ENCODE data around the gene OR2M5. TPM values are rescaled to one million over a fixed set of nuclear protein-coding genes. Genes with fewer than 3 reads are reported as not detected.

The OR2M5 gene
- total RNA-seq, 1 donor from 2014 or later = not detected

- ATAC-seq = no peak
- intact Hi-C loops (cut with DNase I) = no loop called here
- no peak for DNase-seq
- no peaks in the 10 kb centered on the region for H3K36me3 ChIP-seq
- H3K27me3 ChIP-seq = no peaks in the 10 kb centered on the region
- H3K9me3 ChIP-seq = no peaks in the 10 kb centered on the region
- no peak overlapping the region for H3K4me3 ChIP-seq
- TF ChIP-seq, protein P1, sequence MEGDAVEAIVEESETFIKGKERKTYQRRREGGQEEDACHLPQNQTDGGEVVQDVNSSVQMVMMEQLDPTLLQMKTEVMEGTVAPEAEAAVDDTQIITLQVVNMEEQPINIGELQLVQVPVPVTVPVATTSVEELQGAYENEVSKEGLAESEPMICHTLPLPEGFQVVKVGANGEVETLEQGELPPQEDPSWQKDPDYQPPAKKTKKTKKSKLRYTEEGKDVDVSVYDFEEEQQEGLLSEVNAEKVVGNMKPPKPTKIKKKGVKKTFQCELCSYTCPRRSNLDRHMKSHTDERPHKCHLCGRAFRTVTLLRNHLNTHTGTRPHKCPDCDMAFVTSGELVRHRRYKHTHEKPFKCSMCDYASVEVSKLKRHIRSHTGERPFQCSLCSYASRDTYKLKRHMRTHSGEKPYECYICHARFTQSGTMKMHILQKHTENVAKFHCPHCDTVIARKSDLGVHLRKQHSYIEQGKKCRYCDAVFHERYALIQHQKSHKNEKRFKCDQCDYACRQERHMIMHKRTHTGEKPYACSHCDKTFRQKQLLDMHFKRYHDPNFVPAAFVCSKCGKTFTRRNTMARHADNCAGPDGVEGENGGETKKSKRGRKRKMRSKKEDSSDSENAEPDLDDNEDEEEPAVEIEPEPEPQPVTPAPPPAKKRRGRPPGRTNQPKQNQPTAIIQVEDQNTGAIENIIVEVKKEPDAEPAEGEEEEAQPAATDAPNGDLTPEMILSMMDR (IDR thresholded peaks at IDR 0.05) = no peak
- no peak overlapping the region for H3K27ac ChIP-seq
- no peaks in the 10 kb centered on the region for H3K4me1 ChIP-seq
Observed at GRCh38 chr1:248158758-248159157, 13.8 kb downstream of the OR2M5 start.

GRCh38 chr1:248164031-248164430, 19.1 kb downstream of the OR2M5 start:
- Histone ChIP-seq H3K27ac (no peak overlapping the region), H3K27me3 (no peaks in the 10 kb centered on the region), H3K36me3 (no peaks in the 10 kb centered on the region), H3K4me1 (no peaks in the 10 kb centered on the region), H3K9me3 (no peaks in the 10 kb centered on the region), H3K4me3 (no peak overlapping the region)
- intact Hi-C loops (cut with DNase I) = no loop called here
- TF ChIP-seq, protein P1 (IDR thresholded peaks at IDR 0.05) = no peak
- DNase-seq (no peak), ATAC-seq (no peak)

- intact Hi-C loops (cut with DNase I) = no loop called here
- no peak for DNase-seq
- ATAC-seq = no peak
- no peak overlapping the region for H3K27ac ChIP-seq
- no peaks in the 10 kb centered on the region for H3K27me3 ChIP-seq
- H3K4me3 ChIP-seq = no peak overlapping the region
- no peaks in the 10 kb centered on the region for H3K36me3 ChIP-seq
- TF ChIP-seq, protein P1 (IDR thresholded peaks at IDR 0.05) = no peak
- no peaks in the 10 kb centered on the region for H3K9me3 ChIP-seq
- H3K4me1 ChIP-seq = no peaks in the 10 kb centered on the region
Observed at GRCh38 chr1:248165186-248165585, 20.2 kb downstream of the OR2M5 start.

GRCh38 chr1:248174521-248174920, 29.6 kb downstream of the OR2M5 start, which contains the start of gene OR2M2:
Gene OR2M2, plus strand, starts transcription at chr1:248174821. Its CDS starts 5,165 bp downstream, at chr1:248179986.
- Histone ChIP-seq H3K27me3 (no peaks in the 10 kb centered on the region), H3K4me3 (no peak within 1 kb of the TSS), H3K36me3 (no peaks in the 10 kb centered on the region), H3K9me3 (no peaks in the 10 kb centered on the region), H3K27ac (no peak within 1 kb of the TSS), H3K4me1 (no peaks in the 10 kb centered on the region)
- intact Hi-C loops (cut with DNase I) = no loop called here
- ATAC-seq (no peak), DNase-seq (no peak)
- TF ChIP-seq, protein P1 (IDR thresholded peaks at IDR 0.05) = no peak

GRCh38 chr1:248183996-248184395, 39.0 kb downstream of the OR2M5 start:
- TF ChIP-seq, protein P1 (IDR thresholded peaks at IDR 0.05) = no peak
- intact Hi-C loops (cut with DNase I) = no loop called here
- no peak overlapping the region for H3K4me3 ChIP-seq
- H3K9me3 ChIP-seq = no peaks in the 10 kb centered on the region
- no peak for ATAC-seq
- H3K27me3 ChIP-seq = no peaks in the 10 kb centered on the region
- no peak for DNase-seq
- no peaks in the 10 kb centered on the region for H3K36me3 ChIP-seq
- no peaks in the 10 kb centered on the region for H3K4me1 ChIP-seq
- no peak overlapping the region for H3K27ac ChIP-seq

DNA sequence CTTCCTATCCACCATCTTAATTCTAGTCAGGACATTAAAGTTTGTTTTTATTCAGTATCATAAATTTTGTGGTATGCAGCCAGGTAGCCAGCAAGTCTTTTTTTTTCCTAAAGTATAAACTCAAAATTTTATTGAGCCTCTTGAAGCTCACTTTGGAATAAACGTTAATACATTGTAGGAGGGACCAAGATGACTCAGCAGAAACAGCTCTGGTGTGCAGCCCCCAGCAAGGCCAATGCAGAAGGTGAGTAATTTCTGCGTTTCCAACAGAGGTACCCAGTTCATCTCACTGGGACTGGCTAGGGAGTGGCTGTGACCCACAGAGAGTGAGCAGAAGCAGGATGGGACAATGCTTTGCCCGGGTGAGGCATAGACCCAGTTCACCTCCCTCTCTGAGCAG, 42.4 kb downstream of the OR2M5 start:
- Histone ChIP-seq H3K4me3 (no peak overlapping the region), H3K9me3 (no peaks in the 10 kb centered on the region), H3K27me3 (no peaks in the 10 kb centered on the region), H3K4me1 (no peaks in the 10 kb centered on the region), H3K27ac (no peak overlapping the region), H3K36me3 (no peaks in the 10 kb centered on the region)
- DNase-seq = no peak
- TF ChIP-seq, protein P1 (IDR thresholded peaks at IDR 0.05) = no peak
- intact Hi-C loops (cut with DNase I) = no loop called here
- ATAC-seq = no peak

Measured in upper lobe of right lung (tissue), 1 donor.